ENCODE data around the gene CATSPER4.
"Not testable (repeated sequence)": the region's sequence is repeated elsewhere in the genome, so short reads cannot be mapped to it uniquely, and the experiment has no call there.

The CATSPER4 gene

GRCh38 chr1:26225033-26225831, 34.8 kb downstream of the CATSPER4 start:
- Histone ChIP-seq H3K4me1 (ENCODE audit: low read depth, poor library complexity, severe bottlenecking) (no peaks in the 10 kb centered on the region), H3K79me2 (ENCODE audit: insufficient read depth, low read depth) (no peaks in the 10 kb centered on the region), H3K27ac (no peak overlapping the region), H4K20me1 (ENCODE audit: insufficient read depth) (no peaks in the 10 kb centered on the region), H3K36me3 (ENCODE audit: insufficient read depth) (no peaks in the 10 kb centered on the region), H3K4me2 (no peak overlapping the region), H3K9ac (no peak overlapping the region), H2AFZ (ENCODE audit: low read depth) (no peak overlapping the region), H3K4me3 (IDR thresholded peaks at IDR 0.05; ENCODE audit: insufficient read depth, low read depth, low read length) (no peak overlapping the region), H3K27me3 (ENCODE audit: insufficient read depth, low read depth) (no peaks in the 10 kb centered on the region)
- TF ChIP-seq, protein P1, sequence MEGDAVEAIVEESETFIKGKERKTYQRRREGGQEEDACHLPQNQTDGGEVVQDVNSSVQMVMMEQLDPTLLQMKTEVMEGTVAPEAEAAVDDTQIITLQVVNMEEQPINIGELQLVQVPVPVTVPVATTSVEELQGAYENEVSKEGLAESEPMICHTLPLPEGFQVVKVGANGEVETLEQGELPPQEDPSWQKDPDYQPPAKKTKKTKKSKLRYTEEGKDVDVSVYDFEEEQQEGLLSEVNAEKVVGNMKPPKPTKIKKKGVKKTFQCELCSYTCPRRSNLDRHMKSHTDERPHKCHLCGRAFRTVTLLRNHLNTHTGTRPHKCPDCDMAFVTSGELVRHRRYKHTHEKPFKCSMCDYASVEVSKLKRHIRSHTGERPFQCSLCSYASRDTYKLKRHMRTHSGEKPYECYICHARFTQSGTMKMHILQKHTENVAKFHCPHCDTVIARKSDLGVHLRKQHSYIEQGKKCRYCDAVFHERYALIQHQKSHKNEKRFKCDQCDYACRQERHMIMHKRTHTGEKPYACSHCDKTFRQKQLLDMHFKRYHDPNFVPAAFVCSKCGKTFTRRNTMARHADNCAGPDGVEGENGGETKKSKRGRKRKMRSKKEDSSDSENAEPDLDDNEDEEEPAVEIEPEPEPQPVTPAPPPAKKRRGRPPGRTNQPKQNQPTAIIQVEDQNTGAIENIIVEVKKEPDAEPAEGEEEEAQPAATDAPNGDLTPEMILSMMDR (conservative IDR thresholded peaks at IDR 0.05; ENCODE audit: low read depth, low read length): no peak

- not testable (repeated sequence) for H4K20me1 ChIP-seq (ENCODE audit: insufficient read depth); H3K4me3 ChIP-seq (IDR thresholded peaks at IDR 0.05; ENCODE audit: insufficient read depth, low read depth, low read length); H3K36me3 ChIP-seq (ENCODE audit: insufficient read depth); H3K27me3 ChIP-seq (ENCODE audit: insufficient read depth, low read depth); H3K4me2 ChIP-seq; H3K9ac ChIP-seq; H3K27ac ChIP-seq; H2AFZ ChIP-seq (ENCODE audit: low read depth)
- H3K79me2 ChIP-seq (ENCODE audit: insufficient read depth, low read depth): peaks cover 12% of the 10 kb centered on the region
- H3K4me1 ChIP-seq (ENCODE audit: low read depth, poor library complexity, severe bottlenecking): peaks cover 11% of the 10 kb centered on the region
Measured at GRCh38 chr1:26230682-26231081, 40.3 kb downstream of the CATSPER4 start.

GRCh38 chr1:26233903-26234643, 43.7 kb downstream of the CATSPER4 start, which contains the start of gene CEP85:
TSS of gene CEP85 (plus strand) at chr1:26234200. CDS start at chr1:26239784, 5,584 bp downstream.
- Histone ChIP-seq H3K27me3 (ENCODE audit: insufficient read depth, low read depth) (no peaks in the 10 kb centered on the region), H3K4me2 (peak within 1 kb of the TSS; percentile 87), H3K27ac (peak within 1 kb of the TSS; percentile 74), H4K20me1 (ENCODE audit: insufficient read depth) (no peaks in the 10 kb centered on the region), H3K79me2 (ENCODE audit: insufficient read depth, low read depth) (peaks cover 46% of the 10 kb centered on the region), H3K36me3 (ENCODE audit: insufficient read depth) (no peaks in the 10 kb centered on the region), H3K4me1 (ENCODE audit: low read depth, poor library complexity, severe bottlenecking) (peaks cover 45% of the 10 kb centered on the region), H2AFZ (ENCODE audit: low read depth) (peak within 1 kb of the TSS; percentile 84), H3K4me3 (IDR thresholded peaks at IDR 0.05; ENCODE audit: insufficient read depth, low read depth, low read length) (peak within 1 kb of the TSS; percentile 70), H3K9ac (peak within 1 kb of the TSS; percentile 74)
- TF ChIP-seq, protein P1 (conservative IDR thresholded peaks at IDR 0.05; ENCODE audit: low read depth, low read length): no peak

GRCh38 chr1:26234644-26235370, 44.4 kb downstream of the CATSPER4 start:
- peak overlapping the region; percentile 87 for H3K4me2 ChIP-seq
- peak overlapping the region; percentile 31 for H2AFZ ChIP-seq (ENCODE audit: low read depth)
- peaks cover 51% of the 10 kb centered on the region for H3K4me1 ChIP-seq (ENCODE audit: low read depth, poor library complexity, severe bottlenecking)
- peak overlapping the region; percentile 74 for H3K9ac ChIP-seq
- peaks cover 53% of the 10 kb centered on the region for H3K79me2 ChIP-seq (ENCODE audit: insufficient read depth, low read depth)
- H3K4me3 ChIP-seq (IDR thresholded peaks at IDR 0.05; ENCODE audit: insufficient read depth, low read depth, low read length): peak overlapping the region; percentile 70
- TF ChIP-seq, protein P1 (conservative IDR thresholded peaks at IDR 0.05; ENCODE audit: low read depth, low read length): no peak; the same call in 1 of the 2 replicates
- H3K36me3 ChIP-seq (ENCODE audit: insufficient read depth): no peaks in the 10 kb centered on the region
- H3K27ac ChIP-seq: peak overlapping the region; percentile 74
- no peaks in the 10 kb centered on the region for H3K27me3 ChIP-seq (ENCODE audit: insufficient read depth, low read depth)
- H4K20me1 ChIP-seq (ENCODE audit: insufficient read depth): no peaks in the 10 kb centered on the region

All from KMS-11 (cell line).